ENCODE results near the gene ADSS1. TPM values are rescaled to one million over a fixed set of nuclear protein-coding genes. Genes with fewer than 3 reads are reported as not detected.
A peak's percentile ranks its signal among the peaks of the same experiment; 100 is the strongest.
"Not testable (repeated sequence)": the region's sequence is repeated elsewhere in the genome, so short reads cannot be mapped to it uniquely, and the experiment has no call there.

ADSS1 gene
- total and polyA plus RNA-seq, 9 donors, result 31.3 to 78.5 (median 56.9) TPM

DNA sequence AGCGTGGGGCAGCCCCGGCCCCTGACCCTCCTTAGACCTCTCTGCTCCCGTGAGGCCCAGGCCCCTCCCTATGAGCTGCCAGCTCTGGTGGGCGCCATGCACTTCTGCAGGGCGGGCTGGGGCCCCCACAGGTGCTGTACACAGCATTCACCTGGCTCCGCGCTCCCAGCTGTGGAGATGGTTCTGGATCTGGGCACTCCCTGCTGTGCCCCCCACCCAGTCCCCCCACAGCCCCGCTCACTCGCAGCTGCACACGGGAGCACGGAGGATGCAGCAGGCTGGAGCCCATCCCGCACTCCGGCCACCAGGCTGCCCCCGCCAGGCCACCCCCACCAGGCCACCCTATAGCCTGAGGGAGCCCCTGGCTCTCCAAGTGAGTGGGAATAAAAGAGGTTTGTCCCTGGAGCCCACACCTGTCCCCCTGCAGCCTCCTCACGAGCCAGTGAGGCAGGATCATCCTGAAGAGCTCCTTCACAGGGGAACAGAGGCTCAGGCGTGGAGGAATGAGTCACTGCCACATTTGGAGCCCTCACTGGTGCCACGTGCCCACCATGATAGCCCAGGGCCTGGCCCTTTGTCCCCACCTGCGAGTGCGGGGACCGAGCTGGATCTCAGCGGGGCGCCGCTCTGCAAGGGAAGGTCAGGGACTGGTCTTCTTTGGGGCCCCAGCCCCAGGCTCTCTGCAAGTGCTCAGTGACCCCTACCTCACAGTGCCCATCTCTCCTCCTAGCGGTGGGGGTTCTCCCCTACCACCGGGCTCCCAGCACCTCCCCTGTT, 1.9 kb downstream of the ADSS1 start:
- Histone ChIP-seq H3K4me3 (ENCODE audit: low read length) (peak overlapping the region; percentile 59), H3K4me1 (ENCODE audit: control insufficient read depth, insufficient read depth, low read length) (peaks cover 53% of the 10 kb centered on the region), H3K36me3 (ENCODE audit: control insufficient read depth, insufficient read depth, low read length) (no peaks in the 10 kb centered on the region), H3K9me3 (replicated peaks; ENCODE audit: control insufficient read depth, low read depth, low read length) (no peaks in the 10 kb centered on the region), H3K27me3 (ENCODE audit: control insufficient read depth, insufficient read depth, low read length) (no peaks in the 10 kb centered on the region), H3K27ac (ENCODE audit: low read length) (peak overlapping the region; percentile 71)
- no peak for DNase-seq
- WGBS (ENCODE audit: insufficient coverage), result 59% methylated on average over 14 of the region's 25 CpGs

DNA sequence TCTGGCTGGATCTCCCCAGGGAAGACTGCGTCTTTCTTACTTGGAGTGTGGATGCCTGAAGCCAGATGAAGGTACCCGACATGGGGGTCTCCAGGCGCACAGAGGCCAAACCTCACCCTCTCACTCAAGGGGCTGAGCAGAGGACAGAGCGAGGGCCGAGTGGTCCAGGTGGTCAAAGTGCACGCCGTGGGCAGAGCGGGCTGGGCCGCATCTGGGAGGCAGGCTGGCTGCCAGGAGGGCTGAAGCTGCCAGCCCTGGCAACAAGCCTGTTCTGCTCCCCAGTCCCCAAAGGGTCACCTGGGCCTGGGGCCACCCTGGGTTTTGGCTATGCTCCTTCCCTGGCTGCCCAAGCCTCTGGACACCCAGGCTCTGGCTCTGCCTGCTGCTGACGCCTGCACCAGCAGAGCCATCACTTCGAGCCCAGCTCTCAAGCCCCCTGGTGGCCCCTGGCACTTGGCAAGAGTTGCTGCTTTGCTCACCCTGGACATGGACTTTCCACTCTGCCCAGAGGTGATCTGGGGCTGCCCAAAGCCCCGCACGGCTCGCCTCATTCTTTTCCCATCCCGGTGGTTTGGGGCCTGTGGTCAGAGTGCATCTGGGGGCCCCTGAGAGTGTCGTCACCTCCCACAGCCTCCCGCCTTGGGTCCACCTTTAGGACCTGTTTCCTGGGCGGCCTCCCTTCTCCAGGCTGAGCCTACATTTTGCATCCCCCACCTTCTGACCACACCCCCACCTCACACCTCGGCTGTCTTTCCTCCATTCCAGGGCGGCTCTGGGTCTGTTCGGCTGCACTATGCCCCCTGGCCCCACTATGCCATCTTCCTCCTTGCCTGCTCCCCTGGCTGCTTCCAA, 2.8 kb downstream of the ADSS1 start:
- no peaks in the 10 kb centered on the region for H3K36me3 ChIP-seq (ENCODE audit: control insufficient read depth, insufficient read depth, low read length)
- no peaks in the 10 kb centered on the region for H3K27me3 ChIP-seq (ENCODE audit: control insufficient read depth, insufficient read depth, low read length)
- no peak overlapping the region for H3K4me3 ChIP-seq (ENCODE audit: low read length)
- peaks cover 56% of the 10 kb centered on the region for H3K4me1 ChIP-seq (ENCODE audit: control insufficient read depth, insufficient read depth, low read length)
- H3K9me3 ChIP-seq (replicated peaks; ENCODE audit: control insufficient read depth, low read depth, low read length), result no peaks in the 10 kb centered on the region
- DNase-seq, result no peak
- no peak overlapping the region for H3K27ac ChIP-seq (ENCODE audit: low read length)
- 60% methylated on average over 18 of the region's 21 CpGs for WGBS (ENCODE audit: insufficient coverage)

- Histone ChIP-seq H3K9me3 (replicated peaks; ENCODE audit: control insufficient read depth, low read depth, low read length) (no peaks in the 10 kb centered on the region), H3K4me3 (ENCODE audit: low read length) (no peak overlapping the region), H3K27me3 (ENCODE audit: control insufficient read depth, insufficient read depth, low read length) (no peaks in the 10 kb centered on the region), H3K36me3 (ENCODE audit: control insufficient read depth, insufficient read depth, low read length) (no peaks in the 10 kb centered on the region), H3K4me1 (ENCODE audit: control insufficient read depth, insufficient read depth, low read length) (peaks cover 56% of the 10 kb centered on the region), H3K27ac (ENCODE audit: low read length) (no peak overlapping the region)
- no peak for DNase-seq
- WGBS (ENCODE audit: insufficient coverage), result 79% methylated on average over 16 of the region's 17 CpGs
Measured at GRCh38 chr14:104728631-104729030, 4.6 kb downstream of the ADSS1 start.

- H3K36me3 ChIP-seq (ENCODE audit: control insufficient read depth, insufficient read depth, low read length); H3K27me3 ChIP-seq (ENCODE audit: control insufficient read depth, insufficient read depth, low read length); H3K9me3 ChIP-seq (replicated peaks; ENCODE audit: control insufficient read depth, low read depth, low read length); DNase-seq; H3K4me3 ChIP-seq (ENCODE audit: low read length); H3K27ac ChIP-seq (ENCODE audit: low read length): not testable (repeated sequence)
- peaks cover 59% of the 10 kb centered on the region for H3K4me1 ChIP-seq (ENCODE audit: control insufficient read depth, insufficient read depth, low read length)
- WGBS (ENCODE audit: insufficient coverage), result 84% methylated on average over 19 of the region's 73 CpGs
Measured at GRCh38 chr14:104729176-104729834, 5.3 kb downstream of the ADSS1 start.

DNA sequence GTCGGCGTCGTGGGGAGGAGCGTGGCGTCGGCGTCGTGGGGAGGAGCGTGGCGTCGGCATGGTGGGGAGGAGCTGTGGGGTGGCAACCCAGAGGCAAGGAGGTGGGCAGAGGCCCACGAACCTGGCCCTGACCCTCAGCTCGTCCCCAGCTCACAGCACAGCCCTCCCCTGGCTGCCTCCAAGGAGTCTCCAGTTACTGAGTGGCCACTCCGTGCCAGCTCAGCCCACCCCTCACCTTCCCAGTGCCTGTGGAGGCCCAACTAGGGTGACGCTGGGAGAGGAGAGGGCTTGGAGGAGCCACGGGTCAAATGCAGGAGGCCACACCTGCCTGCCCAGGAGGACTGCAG, 5.8 kb downstream of the ADSS1 start:
- no peaks in the 10 kb centered on the region for H3K36me3 ChIP-seq (ENCODE audit: control insufficient read depth, insufficient read depth, low read length)
- H3K27me3 ChIP-seq (ENCODE audit: control insufficient read depth, insufficient read depth, low read length), result no peaks in the 10 kb centered on the region
- H3K4me1 ChIP-seq (ENCODE audit: control insufficient read depth, insufficient read depth, low read length), result peaks cover 59% of the 10 kb centered on the region
- WGBS (ENCODE audit: insufficient coverage), result 36% methylated on average over 2 of the region's 16 CpGs
- no peak for DNase-seq
- no peaks in the 10 kb centered on the region for H3K9me3 ChIP-seq (replicated peaks; ENCODE audit: control insufficient read depth, low read depth, low read length)
- H3K4me3 ChIP-seq (ENCODE audit: low read length), result no peak overlapping the region
- no peak overlapping the region for H3K27ac ChIP-seq (ENCODE audit: low read length)

DNA sequence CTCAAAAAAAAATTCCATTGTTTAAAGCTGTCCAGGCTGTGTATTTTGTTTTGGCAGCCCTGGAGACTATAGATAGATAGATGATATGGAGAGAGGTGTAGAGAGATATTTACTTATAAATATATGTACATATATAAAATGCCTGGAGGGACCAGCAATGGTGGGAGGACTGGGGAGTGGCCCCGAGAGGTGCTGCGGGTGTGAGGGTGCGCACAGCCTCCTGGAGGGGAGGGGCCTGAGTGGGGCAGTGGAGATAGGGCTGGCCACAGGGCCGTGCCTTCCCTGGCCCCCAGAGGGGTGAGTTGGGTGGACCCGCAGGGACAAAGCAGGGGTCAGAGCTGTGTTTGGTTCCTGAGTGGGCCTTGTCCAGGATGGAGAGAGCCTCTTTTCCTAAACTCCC, 6.5 kb downstream of the ADSS1 start:
- DNase-seq, result no peak
- no peak overlapping the region for H3K4me3 ChIP-seq (ENCODE audit: low read length)
- no peak overlapping the region for H3K27ac ChIP-seq (ENCODE audit: low read length)
- 73% methylated on average over 4 of the region's 5 CpGs for whole genome bisulfite sequencing (ENCODE audit: insufficient coverage)
- peaks cover 59% of the 10 kb centered on the region for H3K4me1 ChIP-seq (ENCODE audit: control insufficient read depth, insufficient read depth, low read length)
- H3K36me3 ChIP-seq (ENCODE audit: control insufficient read depth, insufficient read depth, low read length), result no peaks in the 10 kb centered on the region
- H3K9me3 ChIP-seq (replicated peaks; ENCODE audit: control insufficient read depth, low read depth, low read length), result no peaks in the 10 kb centered on the region
- no peaks in the 10 kb centered on the region for H3K27me3 ChIP-seq (ENCODE audit: control insufficient read depth, insufficient read depth, low read length)

GRCh38 chr14:104731320-104732294, 7.6 kb downstream of the ADSS1 start:
- WGBS (ENCODE audit: insufficient coverage), result 75% methylated on average over 16 of the region's 18 CpGs
- H3K36me3 ChIP-seq (ENCODE audit: control insufficient read depth, insufficient read depth, low read length), result no peaks in the 10 kb centered on the region
- DNase-seq, result no peak
- H3K27me3 ChIP-seq (ENCODE audit: control insufficient read depth, insufficient read depth, low read length), result no peaks in the 10 kb centered on the region
- no peaks in the 10 kb centered on the region for H3K9me3 ChIP-seq (replicated peaks; ENCODE audit: control insufficient read depth, low read depth, low read length)
- H3K27ac ChIP-seq (ENCODE audit: low read length), result peak overlapping the region; percentile 59
- H3K4me3 ChIP-seq (ENCODE audit: low read length), result no peak overlapping the region
- peaks cover 59% of the 10 kb centered on the region for H3K4me1 ChIP-seq (ENCODE audit: control insufficient read depth, insufficient read depth, low read length)

DNA sequence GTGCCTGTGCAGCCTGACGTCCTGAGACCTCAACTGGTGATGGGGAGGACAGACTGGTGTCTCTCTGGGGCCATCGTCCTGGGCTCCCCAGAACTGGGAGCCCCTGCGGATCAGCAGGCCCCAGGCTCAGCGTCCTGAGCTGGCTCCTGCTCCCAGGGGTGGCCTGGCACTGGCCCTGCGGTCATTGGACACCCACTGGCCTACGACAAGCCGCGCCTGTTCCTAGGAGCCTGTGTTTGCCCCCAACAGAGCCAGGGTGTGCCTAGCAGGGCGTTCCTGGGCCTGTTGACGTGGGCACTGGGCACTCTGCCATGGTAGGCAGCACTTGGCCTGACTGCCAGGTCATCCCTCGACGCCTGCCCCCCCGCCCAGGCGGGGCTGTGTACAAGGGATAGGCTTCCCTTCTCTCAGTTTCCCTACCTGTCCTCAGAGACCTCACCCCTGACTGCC, 8.4 kb downstream of the ADSS1 start:
- peak overlapping the region; percentile 59 for H3K27ac ChIP-seq (ENCODE audit: low read length)
- no peaks in the 10 kb centered on the region for H3K27me3 ChIP-seq (ENCODE audit: control insufficient read depth, insufficient read depth, low read length)
- DNase-seq, result peak; percentile 58
- H3K9me3 ChIP-seq (replicated peaks; ENCODE audit: control insufficient read depth, low read depth, low read length), result no peaks in the 10 kb centered on the region
- peaks cover 60% of the 10 kb centered on the region for H3K4me1 ChIP-seq (ENCODE audit: control insufficient read depth, insufficient read depth, low read length)
- 75% methylated on average over 10 of the region's 14 CpGs for WGBS (ENCODE audit: insufficient coverage)
- H3K36me3 ChIP-seq (ENCODE audit: control insufficient read depth, insufficient read depth, low read length), result no peaks in the 10 kb centered on the region
- H3K4me3 ChIP-seq (ENCODE audit: low read length), result no peak overlapping the region

DNA sequence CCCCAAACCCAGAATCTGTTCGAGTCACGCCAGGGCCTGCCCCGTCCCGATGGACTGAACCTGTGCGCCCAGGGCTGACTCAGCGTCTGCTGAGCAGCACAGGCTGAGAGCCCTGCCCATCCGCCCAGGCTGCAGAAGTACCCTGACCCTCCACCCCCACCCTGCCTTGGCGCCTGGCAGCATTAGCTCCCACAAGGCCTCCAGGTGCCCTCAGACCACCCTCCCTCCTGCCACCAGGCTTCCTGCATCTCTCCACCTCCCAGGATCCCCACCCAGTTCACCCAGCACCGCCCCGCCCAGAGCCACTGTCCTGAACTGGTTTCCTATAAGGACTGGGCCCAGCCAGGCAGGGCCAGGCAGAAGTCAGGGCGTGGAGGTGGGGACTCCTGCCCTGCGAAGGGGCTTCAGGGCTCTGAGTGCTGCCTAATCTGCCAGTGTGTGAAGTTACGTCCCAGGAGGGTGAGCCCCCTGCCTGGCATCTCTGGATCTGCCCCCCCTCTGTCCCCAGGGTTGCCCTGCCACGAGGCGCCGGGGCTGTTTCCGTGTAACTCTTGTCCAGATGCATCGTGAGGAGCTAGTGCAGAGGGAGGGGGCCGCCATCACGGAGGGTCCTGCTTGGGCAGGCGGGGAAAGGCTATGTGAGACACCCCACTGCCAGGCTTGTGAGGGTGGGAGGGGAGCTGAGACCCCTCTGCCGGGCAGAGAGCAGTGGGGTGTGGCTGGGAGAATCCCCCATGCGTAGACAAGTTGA, 9.1 kb downstream of the ADSS1 start:
- H3K27me3 ChIP-seq (ENCODE audit: control insufficient read depth, insufficient read depth, low read length), result no peaks in the 10 kb centered on the region
- H3K4me1 ChIP-seq (ENCODE audit: control insufficient read depth, insufficient read depth, low read length), result peaks cover 59% of the 10 kb centered on the region

More for the DNA sequence above, 9.1 kb downstream of the ADSS1 start:
- H3K27ac ChIP-seq (ENCODE audit: low read length), result peak overlapping the region; percentile 13
- DNase-seq, result no peak
- no peaks in the 10 kb centered on the region for H3K36me3 ChIP-seq (ENCODE audit: control insufficient read depth, insufficient read depth, low read length)
- no peak overlapping the region for H3K4me3 ChIP-seq (ENCODE audit: low read length)
- no peaks in the 10 kb centered on the region for H3K9me3 ChIP-seq (replicated peaks; ENCODE audit: control insufficient read depth, low read depth, low read length)
- WGBS (ENCODE audit: insufficient coverage), result 80% methylated on average over 20 of the region's 23 CpGs
